Smooth muscle cell (in vitro differentiated cells): ENCODE data around the gene PTPRN2. TPM values are rescaled to one million over a fixed set of nuclear protein-coding genes. Genes with fewer than 3 reads are reported as not detected.

Experiments used
- DNase-seq: peaks from one replicate; lab custom pipeline; 2025; ENCODE audit not compliant: unreplicated experiment; lab: John Stamatoyannopoulos, UW
- H2AFZ ChIP-seq: fragments of 200-600 bp; sonication (generic); 2 replicates; pipeline ENCODE4 v1.6.0; 2016; ENCODE audit warnings: antibody characterized with exemption, low read depth, mild to moderate bottlenecking
- H3F3A ChIP-seq: fragments of 200-600 bp; sonication (generic); 2 replicates; pipeline ENCODE4 v1.6.0; 2017; ENCODE audit warnings: antibody characterized with exemption, low read depth
- H3K27ac ChIP-seq: fragments of 200-600 bp; sonication (generic); 2 replicates; pipeline ENCODE4 v1.5.1; 2016; ENCODE audit warnings: low read depth, mild to moderate bottlenecking
- H3K27me3 ChIP-seq: fragments of 200-600 bp; sonication (generic); 2 replicates; pipeline ENCODE4 v1.6.1; 2016; ENCODE audit warnings: low read depth, mild to moderate bottlenecking
- H3K36me3 ChIP-seq: fragments of 200-600 bp; sonication (generic); 2 replicates; pipeline ENCODE4 v1.5.1; 2016; ENCODE audit warnings: low read depth
- H3K4me1 ChIP-seq: fragments of 200-600 bp; sonication (generic); 2 replicates; pipeline ENCODE4 v1.5.1; 2016; ENCODE audit warnings: low read depth
- H3K4me2 ChIP-seq: fragments of 200-600 bp; sonication (generic); 2 replicates; pipeline ENCODE4 v1.6.0; 2016; ENCODE audit warnings: mild to moderate bottlenecking
- H3K4me3 ChIP-seq: fragments of 200-600 bp; sonication (generic); 2 replicates; pipeline ENCODE4 v1.5.1; 2016; ENCODE audit warnings: mild to moderate bottlenecking
- H3K79me2 ChIP-seq: fragments of 200-600 bp; sonication (generic); 2 replicates; pipeline ENCODE4 v1.6.0; 2016; ENCODE audit warnings: low read depth, mild to moderate bottlenecking
- H3K9ac ChIP-seq: fragments of 200-600 bp; sonication (generic); 2 replicates; pipeline ENCODE4 v1.6.0; 2016; ENCODE audit warnings: low read depth
- H3K9me3 ChIP-seq: fragments of 200-600 bp; sonication (generic); replicated peaks from 2 replicates; pipeline ENCODE4 v1.5.1; 2016; ENCODE audit warnings: low read depth
- H4K20me1 ChIP-seq: fragments of 200-600 bp; sonication (generic); 2 replicates; pipeline ENCODE4 v1.6.0; 2016; ENCODE audit warnings: low read depth
- CTCF ChIP-seq: fragments of 200-600 bp; sonication (generic); IDR thresholded peaks from 2 replicates; pipeline ENCODE4 v1.5.1; 2017; ENCODE audit warnings: borderline replicate concordance, mild to moderate bottlenecking, antibody characterized with exemption; ENCODE audit not compliant: insufficient read depth, poor library complexity, severe bottlenecking
- WGBS: methylation state at CpG from one replicate; pipeline ENCODE4 v1.1.7; 2016; ENCODE audit warnings: low lambda C conversion rate; 5-methylcytosine and 5-hydroxymethylcytosine counted together
- polyA plus RNA-seq: library from polyadenylated mRNA; unstranded; fragments of >200 nt; fragmentation: Nextera tagmentation; extraction: Ambion mirVana; gene quantifications from 2 replicates; pipeline ENCODE4 v1.2.1, GENCODE V29; 2016
- total RNA-seq: library from RNA; depleted of rRNA; stranded (reverse); fragments of >200 nt; gene quantifications from 2 replicates; pipeline ENCODE4 v1.2.3, GENCODE V29; 2014

Gene PTPRN2
- total and polyA plus RNA-seq, 2 experiments from 2014 or later: 0.09 to 0.87 TPM

- no peaks in the 10 kb centered on the region for H3K9me3 ChIP-seq
- H3K4me3 ChIP-seq: no peak overlapping the region
- no peaks in the 10 kb centered on the region for H3K79me2 ChIP-seq
- no peak for TF ChIP-seq CTCF
- no peaks in the 10 kb centered on the region for H3K36me3 ChIP-seq
- peaks cover 100% of the 10 kb centered on the region for H3K27me3 ChIP-seq
- 3% methylated on average over 24 of the region's 72 CpGs for WGBS
- H3K4me2 ChIP-seq: peak overlapping the region; percentile 68
- peaks cover 63% of the 10 kb centered on the region for H3K4me1 ChIP-seq
- no peak overlapping the region for H2AFZ ChIP-seq
- H3K27ac ChIP-seq: no peak overlapping the region
- H4K20me1 ChIP-seq: no peaks in the 10 kb centered on the region
- DNase-seq: no peak
- no peak overlapping the region for H3K9ac ChIP-seq
- H3F3A ChIP-seq: no peaks in the 10 kb centered on the region
These were observed 902.7 kb downstream of the PTPRN2 start for GRCh38 chr7:157684909-157685429.

GRCh38 chr7:157684157-157684908, 903.3 kb downstream of the PTPRN2 start:
- no peak for TF ChIP-seq CTCF
- peaks cover 100% of the 10 kb centered on the region for H3K27me3 ChIP-seq
- WGBS: 1% methylated on average over 15 of the region's 74 CpGs
- H3F3A ChIP-seq: no peaks in the 10 kb centered on the region
- H2AFZ ChIP-seq: no peak overlapping the region
- no peaks in the 10 kb centered on the region for H3K36me3 ChIP-seq
- H3K4me2 ChIP-seq: peak overlapping the region; percentile 68
- no peak overlapping the region for H3K27ac ChIP-seq
- no peaks in the 10 kb centered on the region for H4K20me1 ChIP-seq
- H3K79me2 ChIP-seq: no peaks in the 10 kb centered on the region
- H3K4me3 ChIP-seq: peak overlapping the region; percentile 19
- no peak overlapping the region for H3K9ac ChIP-seq
- DNase-seq: no peak
- H3K4me1 ChIP-seq: peaks cover 69% of the 10 kb centered on the region
- H3K9me3 ChIP-seq: no peaks in the 10 kb centered on the region

- DNase-seq: no peak
- Histone ChIP-seq H3K36me3 (no peaks in the 10 kb centered on the region), H3K79me2 (no peaks in the 10 kb centered on the region), H4K20me1 (no peaks in the 10 kb centered on the region), H3K9me3 (no peaks in the 10 kb centered on the region), H3F3A (no peaks in the 10 kb centered on the region), H3K4me3 (peak overlapping the region; percentile 19), H3K4me2 (peak overlapping the region; percentile 68), H3K4me1 (peaks cover 70% of the 10 kb centered on the region), H3K27me3 (peaks cover 100% of the 10 kb centered on the region), H2AFZ (no peak overlapping the region), H3K27ac (no peak overlapping the region), H3K9ac (no peak overlapping the region)
- no peak for TF ChIP-seq CTCF
- WGBS: 6% methylated on average over 20 of the region's 20 CpGs
These were observed 903.9 kb downstream of the PTPRN2 start for GRCh38 chr7:157683747-157684156.
